NCI-H2029 treated with DMSO at 0.1 percent for 48 hours (cell line): ENCODE data around the gene COL4A2.

ENCODE experiments used
- DNase-seq: peaks from one replicate; lab custom pipeline; 2025; lab: John Stamatoyannopoulos, UW

COL4A2 gene

DNA sequence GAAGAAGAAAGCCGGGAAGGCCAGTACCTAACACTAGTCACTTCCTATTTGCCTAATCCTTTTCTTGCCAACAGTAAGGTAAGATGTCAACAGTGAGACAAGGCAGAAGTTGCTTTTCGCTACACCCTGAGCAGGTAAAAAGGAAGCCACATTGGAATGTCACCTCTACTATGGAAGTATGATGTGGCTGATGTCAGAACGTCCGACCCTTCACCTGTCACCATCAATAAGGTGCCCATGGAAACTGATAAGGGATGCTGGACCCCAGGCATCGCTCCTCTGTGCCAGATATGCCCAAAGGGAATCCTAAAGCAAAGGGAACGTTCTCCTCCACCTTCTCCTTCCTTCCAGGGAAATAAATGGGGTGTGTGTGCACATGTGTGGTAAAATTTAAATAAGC lies 34.4 kb upstream of the COL4A2 start:
- no peak for DNase-seq

DNA sequence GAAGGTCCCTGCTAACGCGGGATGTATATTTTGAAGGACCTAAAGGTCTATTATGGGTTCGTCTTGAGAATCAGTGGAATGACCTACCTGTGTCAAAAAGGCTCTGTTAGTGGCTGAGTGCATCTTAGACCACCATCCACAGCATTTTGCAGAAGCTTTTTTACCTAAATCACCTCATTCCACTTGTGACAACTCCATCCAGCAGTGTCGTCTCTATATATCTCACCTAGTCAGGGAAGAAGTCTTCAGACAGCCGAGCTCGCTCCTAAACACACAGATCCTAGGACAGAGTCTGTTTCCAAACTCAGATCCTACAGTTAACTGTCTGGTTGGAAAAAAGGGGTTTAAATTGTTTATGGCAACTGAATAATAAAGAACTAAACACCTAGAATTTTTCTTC lies 33.8 kb upstream of the COL4A2 start:
- no peak for DNase-seq

DNA sequence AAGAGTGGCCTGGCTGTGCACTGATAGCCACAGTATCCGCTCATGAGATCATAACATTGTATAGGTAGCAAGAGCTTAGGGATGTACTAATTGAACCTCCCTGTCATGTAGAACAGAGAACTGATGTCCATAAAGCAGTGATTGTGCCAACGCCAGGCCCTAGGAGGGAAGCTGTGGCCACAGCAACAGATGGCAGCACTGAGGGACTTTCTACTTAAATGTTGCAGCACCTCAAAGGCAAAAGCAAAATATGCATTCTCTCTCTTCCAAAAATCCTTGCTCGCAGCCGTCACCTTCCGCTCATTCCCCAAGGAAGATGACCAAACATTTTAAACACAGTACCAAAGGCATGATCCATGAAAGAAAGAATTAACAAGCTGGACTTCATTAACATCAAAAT lies 32.4 kb upstream of the COL4A2 start:
- DNase-seq, result no peak

DNA sequence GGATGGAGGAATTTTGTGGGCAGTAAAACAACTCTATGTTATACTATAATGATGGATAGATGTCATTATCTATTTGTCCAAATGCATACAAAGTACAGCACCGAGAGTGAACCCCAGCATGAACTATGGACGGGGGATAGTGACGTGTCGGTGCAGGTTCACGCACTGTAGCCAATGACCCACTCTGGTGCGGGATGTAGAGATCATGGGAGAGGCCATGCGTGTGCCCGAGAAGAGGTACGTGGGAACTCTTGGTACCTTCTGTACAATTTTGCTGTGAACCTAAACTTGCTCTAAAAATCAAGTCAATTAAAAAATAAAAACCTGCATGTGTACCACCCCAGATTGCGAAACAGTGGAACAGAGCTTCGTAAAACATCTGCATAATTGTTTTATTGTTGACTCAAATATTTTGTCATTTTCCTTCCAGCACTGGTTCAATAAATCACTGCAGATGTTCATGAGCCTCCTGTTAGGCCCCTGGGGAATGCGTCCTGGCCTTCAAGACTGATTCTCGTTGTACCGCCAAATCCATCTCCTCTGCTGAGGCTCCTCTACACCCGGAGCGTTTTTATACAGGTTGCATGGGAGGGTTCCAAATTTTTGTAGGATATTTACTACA lies 31.0 kb upstream of the COL4A2 start:
- DNase-seq, result no peak

DNA sequence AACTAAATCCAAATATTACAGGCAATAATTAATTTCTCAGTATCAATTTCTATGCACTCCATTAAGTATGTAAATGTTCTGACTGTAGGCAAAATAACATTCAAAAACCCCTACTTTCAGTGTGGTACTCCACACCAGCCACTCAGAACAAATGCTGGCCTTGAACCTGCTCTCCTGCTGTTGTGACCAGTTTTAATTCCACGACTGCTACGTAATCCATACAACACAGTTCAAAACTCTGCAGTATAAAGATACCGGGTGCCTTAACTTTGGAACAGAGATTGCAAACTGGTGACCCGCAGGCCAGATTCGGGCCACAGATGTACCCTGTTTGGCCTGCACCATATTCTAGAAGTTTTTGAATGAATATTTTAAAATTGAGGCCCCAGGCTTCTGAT lies 30.5 kb upstream of the COL4A2 start:
- no peak for DNase-seq

GRCh38 chr13:110277357-110277975 lies 29.6 kb upstream of the COL4A2 start:
- no peak for DNase-seq

GRCh38 chr13:110278859-110279258 lies 28.2 kb upstream of the COL4A2 start:
- DNase-seq, result no peak

- no peak for DNase-seq
Observed at GRCh38 chr13:110279684-110280083, 27.4 kb upstream of the COL4A2 start.

GRCh38 chr13:110280231-110280813 lies 26.8 kb upstream of the COL4A2 start:
- no peak for DNase-seq

GRCh38 chr13:110280985-110281688 lies 25.9 kb upstream of the COL4A2 start:
- DNase-seq, result no peak

DNA sequence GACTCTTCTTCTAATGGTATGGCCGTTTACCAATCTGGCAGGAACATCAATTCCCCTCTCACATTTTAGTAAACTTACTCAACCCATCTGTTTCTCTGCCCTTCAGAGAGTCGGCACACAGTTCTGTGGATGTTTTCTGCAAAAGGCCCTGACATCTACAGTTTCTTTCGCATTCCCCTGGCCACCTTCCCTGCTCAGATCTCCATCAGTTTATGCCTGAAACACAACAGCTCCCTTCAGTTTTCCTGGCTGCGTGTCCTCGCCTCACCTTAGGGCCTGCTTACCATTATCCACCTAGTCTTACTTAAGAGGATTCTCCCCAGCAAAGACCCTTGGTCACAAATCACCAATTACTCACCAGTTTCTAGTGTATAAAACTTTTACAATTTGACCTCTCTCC lies 25.3 kb upstream of the COL4A2 start:
- DNase-seq, result no peak

- no peak for DNase-seq
Observed at GRCh38 chr13:110282316-110282841, 24.7 kb upstream of the COL4A2 start.

GRCh38 chr13:110283736-110284517 lies 23.2 kb upstream of the COL4A2 start:
- DNase-seq, result no peak

GRCh38 chr13:110284779-110285484 lies 22.2 kb upstream of the COL4A2 start:
- no peak for DNase-seq

DNA sequence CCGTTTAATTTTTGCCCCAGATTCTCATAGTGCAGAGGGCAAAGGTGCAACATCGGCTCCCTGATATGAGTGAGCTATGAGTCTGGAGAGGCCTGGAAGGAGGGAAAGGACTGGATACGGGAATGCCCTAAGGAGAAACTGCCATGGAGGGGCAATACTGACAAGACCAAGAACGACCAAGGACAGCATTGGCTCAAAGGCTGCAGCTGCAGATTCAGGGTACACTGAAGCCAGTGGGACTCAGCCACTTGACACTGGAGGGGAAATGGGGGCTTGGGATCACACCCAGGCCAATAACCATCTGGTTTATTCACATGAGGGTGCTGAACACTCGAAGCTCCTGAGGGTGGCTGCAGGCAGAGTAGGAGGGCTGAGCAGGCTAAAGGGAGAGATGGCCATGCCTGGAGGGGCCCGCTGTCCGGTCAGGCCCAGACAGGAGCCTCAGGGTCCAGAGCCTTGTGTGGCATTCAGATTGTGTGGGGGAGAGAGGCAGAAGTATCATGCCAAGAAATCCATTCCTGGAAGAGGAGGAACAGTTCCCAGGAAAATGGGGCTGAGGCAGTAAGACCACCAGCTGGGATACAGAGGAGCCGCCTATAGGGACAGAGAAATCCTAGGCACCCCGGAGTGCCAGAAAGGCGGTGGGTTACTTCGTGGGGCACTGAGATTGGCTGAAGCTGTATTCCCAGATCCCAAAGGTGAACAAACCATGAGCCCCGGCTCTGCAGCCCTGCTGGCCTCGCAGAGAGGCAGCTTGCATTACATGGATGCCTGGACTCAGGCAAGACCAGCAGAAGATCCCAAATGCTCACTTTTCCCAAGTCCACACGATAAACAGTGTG lies 20.9 kb upstream of the COL4A2 start:
- no peak for DNase-seq

GRCh38 chr13:110286833-110287819 lies 20.0 kb upstream of the COL4A2 start:
- DNase-seq, result no peak

GRCh38 chr13:110289174-110289573 lies 17.9 kb upstream of the COL4A2 start:
- no peak for DNase-seq

GRCh38 chr13:110289661-110290060 lies 17.4 kb upstream of the COL4A2 start:
- no peak for DNase-seq

DNA sequence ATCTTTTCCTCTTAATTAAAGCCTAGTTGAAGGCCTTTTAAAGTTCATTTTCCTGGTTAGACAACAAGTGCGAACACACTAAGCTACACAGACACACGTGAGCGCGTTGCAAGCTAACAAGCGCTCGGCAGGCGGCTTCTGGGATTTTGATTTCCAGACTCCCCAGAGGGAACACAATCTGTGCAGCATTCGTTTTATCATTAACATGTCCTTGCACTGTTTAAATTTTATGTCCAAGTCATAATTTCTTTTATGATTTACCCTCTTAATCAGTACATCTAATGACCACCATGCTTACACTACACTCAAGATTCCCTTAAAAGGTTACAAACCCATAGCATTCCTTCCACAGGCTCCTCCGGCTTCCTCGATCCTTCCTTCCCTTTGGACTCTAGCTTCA lies 16.9 kb upstream of the COL4A2 start:
- DNase-seq, result no peak
